GM19452 (cell line): ENCODE measurements around the gene BCAP29.
"Not testable (repeated sequence)": the region's sequence is repeated elsewhere in the genome, so short reads cannot be mapped to it uniquely, and the experiment has no call there.

Experiments used
- ATAC-seq: cut with Tn5 transposase; IDR thresholded peaks from one replicate; pipeline ENCODE4 v1.9.1; 2021; ENCODE audit not compliant: unreplicated experiment

Gene BCAP29

GRCh38 chr7:107579885-107580715 lies at the start of gene BCAP29:
BCAP29 (plus strand) TSS chr7:107580246; CDS start chr7:107580773, 527 bp downstream.
- ATAC-seq: peak; percentile 94

GRCh38 chr7:107530751-107531150 lies 49.3 kb upstream of the BCAP29 start:
- ATAC-seq: no peak

GRCh38 chr7:107534139-107534538 lies 45.9 kb upstream of the BCAP29 start:
- no peak for ATAC-seq

- not testable (repeated sequence) for ATAC-seq
Observed at GRCh38 chr7:107537228-107537627, 42.8 kb upstream of the BCAP29 start.

- ATAC-seq: no peak
Observed at GRCh38 chr7:107538001-107538400, 42.0 kb upstream of the BCAP29 start.

- ATAC-seq: no peak
Observed at GRCh38 chr7:107543338-107543993, 36.6 kb upstream of the BCAP29 start.

GRCh38 chr7:107544848-107545591 lies 35.0 kb upstream of the BCAP29 start:
- ATAC-seq: no peak

GRCh38 chr7:107551936-107552335 lies 28.1 kb upstream of the BCAP29 start:
- ATAC-seq: no peak

- ATAC-seq: no peak
Observed at GRCh38 chr7:107555893-107556292, 24.2 kb upstream of the BCAP29 start.

- ATAC-seq: no peak
Observed at GRCh38 chr7:107559864-107560263, 20.2 kb upstream of the BCAP29 start.

- no peak for ATAC-seq
Observed at GRCh38 chr7:107560898-107561516, 19.0 kb upstream of the BCAP29 start.

GRCh38 chr7:107563081-107563774 lies 16.8 kb upstream of the BCAP29 start:
- peak; percentile 51 for ATAC-seq

- peak; percentile 97 for ATAC-seq
Observed at GRCh38 chr7:107563775-107564552, 16.1 kb upstream of the BCAP29 start, which contains the start of the genes COG5 and DUS4L. COG5 (minus strand) TSS chr7:107563920; CDS start chr7:107563896, 24 bp downstream. DUS4L (plus strand) TSS chr7:107563971; CDS start chr7:107567071, 3,100 bp downstream.

GRCh38 chr7:107564553-107565298 lies 15.3 kb upstream of the BCAP29 start:
- ATAC-seq: peak; percentile 3

GRCh38 chr7:107570298-107570697 lies 9.7 kb upstream of the BCAP29 start:
- no peak for ATAC-seq

GRCh38 chr7:107573537-107573936 lies 6.5 kb upstream of the BCAP29 start:
- no peak for ATAC-seq

GRCh38 chr7:107579554-107579884 lies 527 bp upstream of the BCAP29 start:
- ATAC-seq: no peak

- ATAC-seq: no peak
Observed at GRCh38 chr7:107580716-107581383, 804 bp downstream of the BCAP29 start.
